Stimulated activated CD4-positive, alpha-beta T cell treated with anti-CD3 and anti-CD28 coated beads, Interleukin-1b, Interleukin-23, amount 100 ng/mL, for 4 hours (primary cell): ENCODE data around the gene CAPSL.
"Not testable (repeated sequence)": the region's sequence is repeated elsewhere in the genome, so short reads cannot be mapped to it uniquely, and the experiment has no call there.

Experiments used
- DNase-seq, 2 donors: peaks; one replicate each; pipeline ENCODE4 v3.0.0-alpha.2; 2020; ENCODE audit warnings: low read depth in 2 of 2

CAPSL gene

DNA sequence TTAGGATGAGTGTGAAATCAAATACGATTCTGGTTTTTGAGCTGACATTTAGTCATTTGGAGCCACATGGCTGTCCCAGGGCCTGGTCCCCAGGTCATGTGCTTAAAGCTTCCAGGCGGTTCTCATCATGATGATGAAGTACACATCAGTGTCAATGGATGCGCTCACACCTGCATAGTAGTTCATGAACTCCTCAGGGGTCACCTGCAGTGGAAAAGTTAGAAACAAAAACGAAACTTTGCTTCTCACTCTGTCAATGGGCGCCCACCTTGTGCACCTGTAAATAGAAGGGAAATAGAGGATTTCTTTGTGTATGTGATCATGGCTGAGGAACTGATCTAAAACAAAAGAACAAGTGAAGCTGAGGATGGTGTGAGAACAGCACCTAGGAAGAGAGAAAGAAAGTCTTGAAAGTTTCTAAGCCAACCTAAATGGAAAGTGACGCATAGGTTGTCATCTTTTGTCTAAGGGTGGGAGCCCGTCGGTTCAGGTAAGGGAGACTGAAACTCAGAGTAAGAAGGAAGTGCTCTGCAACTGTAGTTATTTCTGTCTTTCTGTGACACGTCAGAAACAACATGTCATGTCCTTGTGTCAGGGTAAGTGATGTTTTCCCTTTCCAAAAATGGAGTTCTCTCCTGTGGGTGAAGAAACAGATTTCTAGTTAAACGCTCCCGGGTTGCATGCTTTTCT, 33.8 kb downstream of the CAPSL start:
- no peak for DNase-seq

DNA sequence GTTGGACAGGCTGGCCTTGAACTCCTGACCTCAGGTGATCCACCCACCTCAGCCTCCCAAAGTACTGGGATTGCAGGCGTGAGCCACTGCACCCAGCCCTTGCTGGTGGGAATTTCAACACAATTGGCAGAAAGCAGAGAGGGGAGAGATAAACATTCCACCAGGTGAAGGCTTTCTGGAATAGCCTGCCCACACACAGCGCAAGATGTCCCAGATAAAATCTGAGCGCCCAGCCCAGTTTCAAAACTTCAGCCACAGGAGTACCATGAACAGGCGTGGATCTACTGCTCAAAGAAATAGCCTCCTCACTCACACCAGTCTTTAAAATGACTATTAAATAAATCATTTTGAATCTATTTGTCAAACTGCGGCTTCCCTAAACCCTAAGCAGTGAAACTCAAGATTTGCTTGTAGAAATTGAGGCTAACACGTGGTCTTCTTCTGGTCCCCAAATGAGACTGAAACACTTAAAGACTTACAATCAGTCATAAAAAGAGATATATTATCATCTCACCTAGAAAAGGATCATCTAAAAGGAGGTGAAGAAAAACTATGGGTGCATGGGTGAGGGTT, 34.7 kb downstream of the CAPSL start:
- no peak for DNase-seq

DNA sequence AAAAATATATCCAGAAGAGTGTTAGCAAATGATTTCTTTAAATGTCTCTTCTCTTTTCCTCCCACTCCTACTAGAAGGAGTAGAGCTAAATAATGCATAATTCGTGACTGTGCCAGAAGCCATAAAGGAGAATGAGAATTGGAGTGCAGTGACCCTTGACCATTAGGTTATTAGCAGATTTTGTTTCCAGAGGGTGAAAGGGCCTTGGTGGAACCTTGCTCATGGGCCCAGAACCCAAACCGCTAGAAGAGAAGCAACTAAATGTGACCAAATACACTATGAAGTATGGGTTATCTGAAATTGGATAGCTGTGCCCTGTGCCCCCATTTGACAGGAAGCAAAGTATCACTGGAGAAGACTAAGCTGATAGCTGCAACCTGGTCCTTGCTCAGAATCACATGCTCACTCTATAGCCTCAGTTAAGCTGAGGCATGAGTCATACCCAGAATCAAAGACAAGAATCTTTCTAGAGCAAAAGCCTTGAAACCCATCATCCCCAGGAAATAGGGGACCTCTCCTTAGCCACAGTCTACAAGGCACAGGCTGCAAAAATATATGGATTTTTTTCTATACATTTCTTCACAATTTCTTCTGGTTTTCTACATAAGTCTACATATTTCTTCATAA, 36.3 kb downstream of the CAPSL start:
- no peak for DNase-seq

DNA sequence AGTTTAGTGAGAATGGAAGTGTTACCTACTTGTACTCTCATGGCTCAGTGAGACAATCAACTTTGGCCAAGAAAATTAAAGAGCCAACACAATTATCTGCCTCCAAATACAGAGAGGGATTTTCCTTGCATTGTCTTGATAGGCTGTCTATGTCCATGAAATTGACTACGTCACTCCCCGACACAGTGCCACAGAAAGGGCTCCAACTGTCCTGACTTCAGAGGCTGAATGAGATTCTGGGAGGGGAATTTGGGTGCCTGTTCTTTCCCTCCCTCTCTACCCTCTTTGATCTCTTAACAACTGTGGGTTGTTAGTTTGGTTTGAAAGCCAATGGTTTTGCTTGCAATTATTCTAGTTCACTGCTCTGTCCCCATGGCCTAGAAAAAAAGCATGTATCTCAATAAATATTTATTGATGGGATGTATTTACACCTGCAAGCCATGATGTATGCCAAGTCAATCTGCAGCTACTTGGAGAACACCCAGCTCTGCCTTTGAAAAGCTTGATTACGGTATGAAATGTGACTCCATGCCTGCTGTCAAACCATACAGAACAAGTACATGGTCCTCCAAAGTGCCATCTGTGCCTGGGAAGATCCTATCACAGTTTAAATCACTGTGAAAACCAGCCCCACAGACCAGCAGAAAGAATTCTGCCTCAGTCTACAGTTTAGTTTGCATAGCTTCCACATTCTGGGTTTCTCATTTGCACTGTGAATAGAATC, 37.3 kb downstream of the CAPSL start:
- DNase-seq, result no peak

DNA sequence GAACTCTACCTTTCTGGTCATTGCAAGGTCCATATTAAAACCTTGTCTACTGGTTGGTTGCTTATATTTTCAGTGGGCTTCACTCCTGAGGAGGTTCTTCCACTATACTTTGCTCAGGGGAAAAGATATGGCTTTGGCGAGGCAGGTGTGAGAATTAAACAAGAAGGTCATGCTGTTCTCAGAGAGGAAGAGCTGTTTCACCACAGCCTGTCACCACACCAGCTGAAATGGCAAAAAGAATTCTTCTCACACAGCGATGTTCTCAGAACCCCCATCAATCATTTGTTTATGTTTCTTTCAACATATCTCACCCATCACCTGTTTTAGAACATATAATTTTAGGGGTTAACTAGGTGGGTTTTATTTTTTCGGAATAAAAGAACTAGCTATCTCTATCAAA, 38.6 kb downstream of the CAPSL start:
- DNase-seq, result no peak

DNA sequence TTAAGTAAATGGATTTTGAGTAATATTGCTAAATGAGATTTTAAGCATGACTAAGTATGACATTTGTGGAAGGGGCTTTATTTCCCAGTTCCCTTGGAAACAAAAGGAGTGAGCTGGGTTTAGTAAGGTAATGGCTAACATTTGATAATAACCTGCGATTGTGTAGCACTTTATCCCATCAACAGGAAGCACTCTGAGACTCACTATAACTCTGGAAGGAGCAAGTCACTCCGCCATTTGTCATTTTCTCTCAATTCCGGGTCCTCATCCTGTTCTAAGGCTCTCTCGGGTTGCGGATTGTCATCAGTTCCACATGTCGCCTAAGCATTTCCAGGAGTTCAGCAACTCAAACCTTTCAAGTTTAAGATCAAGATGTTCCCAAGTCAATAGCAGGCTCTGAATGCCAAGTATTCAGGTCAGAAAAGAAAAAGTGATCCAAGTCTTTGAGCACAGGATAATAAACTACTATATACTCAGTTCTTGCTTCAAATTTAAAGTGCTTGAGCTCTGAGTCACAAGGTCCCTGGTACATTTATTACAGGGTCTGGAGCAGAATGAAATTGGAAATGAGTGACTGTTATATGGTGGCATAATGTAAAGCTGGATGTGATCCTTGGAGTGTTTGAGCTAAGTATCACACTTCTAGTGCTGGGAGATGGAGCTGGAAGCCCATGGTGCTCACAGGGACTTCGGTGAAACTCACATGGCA, 39.3 kb downstream of the CAPSL start:
- DNase-seq, result no peak

DNA sequence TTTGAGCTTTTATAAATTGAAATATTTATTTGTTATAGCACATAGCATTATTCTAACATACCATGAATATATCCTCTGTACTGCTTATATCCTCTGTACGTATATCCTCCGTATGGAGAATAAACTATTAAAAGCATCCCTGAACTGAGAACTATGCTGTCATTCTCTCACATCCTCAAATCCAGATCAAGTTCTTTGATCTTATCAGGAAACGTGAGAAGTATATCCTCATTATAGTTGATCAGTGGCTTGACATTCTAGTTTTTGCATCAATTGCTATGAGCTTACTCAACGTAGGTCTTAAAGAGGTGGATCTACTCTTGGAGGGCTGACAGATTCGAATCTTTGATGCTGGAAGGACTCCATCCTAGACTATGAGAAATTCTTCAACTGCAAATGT, 44.3 kb downstream of the CAPSL start:
- no peak for DNase-seq

DNA sequence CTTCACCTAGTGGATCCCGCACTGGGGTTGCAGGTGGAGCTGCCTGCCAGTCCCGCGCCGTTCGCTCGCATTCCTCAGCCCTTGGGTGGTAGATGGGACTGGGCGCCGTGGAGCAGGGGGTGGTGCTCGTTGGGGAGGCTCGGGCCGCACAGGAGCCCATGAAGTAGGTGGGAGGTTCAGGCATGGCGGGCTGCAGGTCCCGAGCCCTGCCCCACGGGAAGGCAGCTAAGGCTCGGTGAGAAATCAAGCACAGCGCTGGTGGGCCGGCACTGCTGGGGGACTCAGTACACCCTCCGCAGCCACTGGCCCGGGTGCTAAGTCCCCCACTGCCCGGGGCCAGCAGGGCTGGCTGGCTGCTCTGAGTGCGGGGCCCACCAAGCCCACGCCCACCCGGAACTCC, 45.6 kb downstream of the CAPSL start:
- DNase-seq, result not testable (repeated sequence)

DNA sequence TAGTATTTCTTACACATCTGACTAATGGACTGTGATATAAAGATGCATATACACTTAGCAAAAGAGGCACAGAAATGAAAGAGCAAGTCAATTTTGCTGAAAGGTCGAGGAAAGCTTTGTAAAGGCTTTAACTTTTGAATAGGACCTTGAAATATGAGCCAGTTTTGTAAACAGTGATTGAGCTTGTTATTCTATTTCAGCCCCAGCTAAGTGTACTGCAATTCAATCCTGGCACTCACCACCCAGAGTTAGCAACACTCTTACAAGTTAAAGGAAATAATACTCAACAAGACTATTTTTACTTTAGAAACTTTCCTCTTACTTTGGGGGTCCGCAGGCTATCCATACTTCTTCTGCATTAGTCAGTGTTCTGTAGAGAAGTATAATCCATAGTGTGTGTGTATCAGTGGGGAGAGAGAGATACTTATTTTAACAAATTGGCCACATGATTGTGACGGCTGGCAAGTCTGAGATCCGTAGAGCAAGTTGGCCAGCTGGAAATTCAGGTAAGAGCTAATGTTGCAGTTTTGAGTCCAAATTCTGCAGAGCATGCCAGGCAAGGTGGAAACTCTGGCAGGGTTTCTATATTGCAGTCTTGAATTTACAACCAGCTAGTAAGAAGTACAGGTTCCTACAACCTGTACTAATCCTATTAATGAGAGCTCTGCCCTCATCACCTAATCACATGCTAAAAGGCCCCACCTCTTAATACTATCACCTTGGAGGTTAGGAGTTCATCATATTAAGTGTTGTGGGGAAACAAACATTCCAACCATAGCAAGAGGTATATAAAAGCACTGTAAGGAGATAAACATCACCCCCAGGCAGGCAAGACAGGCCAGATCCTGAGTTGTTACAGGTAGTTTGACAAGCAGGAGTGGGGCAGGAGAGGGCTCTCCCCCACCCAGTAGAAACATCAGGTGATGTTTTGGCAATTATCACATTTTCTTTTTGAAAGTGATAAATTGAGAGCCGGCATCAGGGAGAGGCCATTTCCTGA, 48.1 kb downstream of the CAPSL start:
- no peak for DNase-seq

DNA sequence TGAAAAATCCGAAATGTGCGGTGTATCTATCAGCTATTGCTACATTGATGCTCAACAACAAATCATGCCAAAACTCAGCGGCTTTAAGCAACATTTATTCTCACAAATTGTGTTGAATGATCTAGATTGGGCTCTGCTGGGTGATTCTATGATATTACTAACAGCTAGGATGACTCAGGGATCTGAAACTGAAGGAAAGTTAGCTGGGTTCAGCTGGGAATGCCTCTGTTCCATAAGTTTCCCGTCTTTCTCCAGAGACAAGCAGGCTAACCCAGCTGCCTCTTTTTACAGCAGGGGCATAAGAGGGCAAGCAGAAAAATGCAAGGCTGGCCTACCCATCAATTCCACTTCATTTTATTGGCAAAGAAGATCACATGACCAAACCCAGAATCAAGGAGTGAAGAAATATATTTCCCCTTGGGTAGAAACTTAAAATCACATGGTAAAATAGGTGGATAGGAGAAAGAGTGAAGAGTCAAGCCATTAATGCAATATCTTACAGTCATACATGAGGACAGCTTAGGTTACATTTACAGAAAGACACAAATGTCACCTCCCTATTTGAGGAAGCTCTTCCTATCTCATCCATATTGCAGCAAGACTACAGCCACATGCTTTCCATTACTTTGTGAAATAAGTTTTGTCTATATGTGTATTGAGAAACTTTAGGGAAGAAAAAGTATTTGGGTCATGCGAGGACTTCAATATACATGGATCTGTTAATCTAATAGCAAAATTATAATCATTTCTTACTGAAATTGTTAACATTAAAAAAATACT, 50.9 kb downstream of the CAPSL start:
- DNase-seq, result no peak

DNA sequence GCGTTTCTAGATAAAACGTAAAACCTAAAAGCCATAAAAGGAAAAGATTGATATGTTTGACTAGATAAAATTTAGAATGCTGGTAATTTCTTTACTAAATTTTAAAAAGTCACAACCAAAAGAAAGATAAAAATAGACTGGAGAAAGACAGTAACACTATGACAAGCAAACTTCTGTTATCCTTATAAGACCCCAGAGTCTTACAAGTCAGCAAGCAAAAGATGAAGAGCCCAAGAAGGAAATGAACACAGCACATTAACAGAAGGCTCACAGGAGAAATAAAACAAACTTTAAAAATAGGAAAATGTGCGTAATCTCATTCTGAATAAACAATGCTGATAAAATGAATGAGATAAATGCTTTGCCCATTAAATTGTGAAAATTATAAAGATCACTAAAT, 52.0 kb downstream of the CAPSL start:
- DNase-seq, result no peak

DNA sequence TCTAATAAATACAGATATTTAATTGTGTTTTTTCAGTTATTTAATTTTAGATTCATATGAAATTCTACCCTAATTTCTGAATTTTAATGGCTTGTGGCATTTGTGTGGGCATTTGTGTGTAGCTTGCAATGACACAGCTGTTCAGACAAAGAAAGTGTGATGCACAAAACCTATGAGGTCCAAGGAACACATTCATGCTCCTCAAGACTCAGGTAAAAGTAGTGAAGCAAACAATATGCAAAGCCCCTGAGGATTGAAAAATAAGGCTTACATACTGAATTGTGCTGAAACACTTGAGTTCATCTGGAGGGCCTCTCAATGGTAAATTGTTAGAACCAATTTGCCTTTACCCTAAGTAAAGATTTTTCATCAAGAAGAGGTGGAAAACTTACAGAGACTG, 53.6 kb downstream of the CAPSL start:
- DNase-seq, result no peak

DNA sequence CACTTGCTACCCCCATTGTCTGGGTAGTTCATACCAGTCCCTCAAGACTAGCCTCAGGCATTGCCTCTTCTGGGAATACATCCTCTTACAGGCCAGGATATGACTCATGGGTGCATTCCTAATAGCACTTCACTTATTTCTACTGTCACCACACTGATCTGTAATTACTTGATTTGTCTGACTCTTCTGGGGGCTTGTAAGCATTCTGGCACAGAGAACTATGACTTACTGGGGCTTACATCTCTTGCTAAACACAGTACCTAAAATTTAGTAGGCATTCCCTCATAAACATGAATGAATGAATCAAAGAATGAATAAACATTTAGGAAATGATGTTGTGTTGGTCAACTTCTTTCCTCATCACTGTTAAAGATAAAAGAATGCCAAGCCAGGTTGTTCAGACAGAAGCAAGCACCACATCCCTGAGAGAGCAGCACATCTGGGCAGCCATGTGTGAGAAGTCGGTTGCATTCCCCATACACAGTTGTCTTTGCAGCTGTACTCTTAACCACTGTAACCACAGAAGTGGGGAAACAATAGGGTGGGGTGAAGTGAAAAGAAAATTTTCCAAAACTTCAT, 54.1 kb downstream of the CAPSL start:
- DNase-seq, result no peak

DNA sequence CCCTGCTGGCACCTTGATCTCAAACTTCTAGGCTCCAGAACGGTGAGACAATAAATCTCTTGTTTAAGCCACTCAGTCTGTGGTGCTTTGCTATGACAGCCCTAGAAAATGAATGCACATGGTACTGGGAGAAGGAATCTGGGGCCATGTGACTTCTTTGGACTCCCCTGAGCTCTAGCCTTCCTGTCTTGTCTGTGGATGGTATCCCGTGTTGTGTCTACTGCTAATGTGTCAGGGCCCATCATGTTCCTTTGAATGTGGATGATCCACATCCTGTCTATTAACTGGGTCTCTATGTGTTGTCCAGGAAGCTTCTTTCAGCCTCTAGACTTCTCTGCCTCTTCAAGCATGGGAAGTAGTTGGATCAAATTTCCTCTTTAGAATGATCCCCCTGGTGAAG, 56.7 kb downstream of the CAPSL start:
- no peak for DNase-seq

DNA sequence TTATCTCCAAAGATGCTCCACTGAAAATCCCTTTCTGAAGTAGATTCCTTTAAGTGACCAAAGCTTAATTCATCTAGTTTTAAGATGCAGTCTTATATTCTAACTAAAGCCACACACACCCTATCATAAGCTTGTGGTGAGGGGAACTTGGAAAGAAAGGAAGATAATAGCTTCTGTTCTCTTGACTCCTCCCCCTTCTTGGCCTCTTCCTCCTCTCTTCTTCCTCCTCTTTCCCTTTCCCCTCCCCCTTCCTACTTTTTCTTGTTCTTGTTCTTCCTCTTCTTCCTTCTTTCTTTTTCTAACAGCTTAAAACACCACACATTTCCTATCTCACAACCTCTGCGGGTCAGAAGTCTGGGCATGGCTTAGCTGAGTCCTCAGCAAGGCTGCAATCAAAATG, 58.3 kb downstream of the CAPSL start:
- no peak for DNase-seq

DNA sequence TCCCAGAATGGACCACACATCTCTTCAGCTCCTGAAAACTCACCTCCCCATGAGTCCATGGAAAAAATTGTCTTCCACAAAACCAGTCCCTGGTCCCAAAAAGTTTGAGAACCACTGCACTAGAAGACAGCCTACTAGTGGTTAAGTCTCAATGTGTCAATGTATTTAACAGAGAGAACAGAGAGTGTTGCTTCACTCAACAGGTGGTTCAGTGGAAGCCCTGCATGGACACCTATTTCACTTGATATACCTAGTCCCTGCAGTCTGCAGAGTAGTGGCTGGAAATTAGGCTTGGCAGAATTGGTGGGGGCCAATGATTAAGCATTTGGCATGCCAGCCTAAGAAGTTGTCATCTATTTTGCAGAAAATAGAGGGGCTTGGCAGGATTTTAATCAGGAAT, 58.8 kb downstream of the CAPSL start:
- no peak for DNase-seq

DNA sequence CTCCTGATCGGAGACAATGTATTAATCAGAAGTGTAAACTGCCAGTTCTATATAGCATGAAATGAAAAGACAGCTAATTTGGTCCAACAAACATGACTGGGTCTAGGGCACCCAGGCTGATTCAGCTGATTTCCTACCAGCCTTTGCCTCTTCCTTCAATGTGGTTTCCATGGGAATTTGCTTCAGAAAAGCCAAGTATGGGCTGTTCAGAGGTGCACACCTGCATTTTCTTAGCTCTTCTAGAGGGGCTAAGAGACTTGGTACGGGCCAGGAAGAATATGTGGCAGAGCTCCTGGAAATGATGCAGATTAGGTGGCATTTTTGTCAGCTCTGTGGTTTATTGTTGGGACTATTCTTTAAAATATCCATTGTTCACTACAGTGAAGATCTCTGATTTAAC, 59.3 kb downstream of the CAPSL start:
- DNase-seq, result no peak

DNA sequence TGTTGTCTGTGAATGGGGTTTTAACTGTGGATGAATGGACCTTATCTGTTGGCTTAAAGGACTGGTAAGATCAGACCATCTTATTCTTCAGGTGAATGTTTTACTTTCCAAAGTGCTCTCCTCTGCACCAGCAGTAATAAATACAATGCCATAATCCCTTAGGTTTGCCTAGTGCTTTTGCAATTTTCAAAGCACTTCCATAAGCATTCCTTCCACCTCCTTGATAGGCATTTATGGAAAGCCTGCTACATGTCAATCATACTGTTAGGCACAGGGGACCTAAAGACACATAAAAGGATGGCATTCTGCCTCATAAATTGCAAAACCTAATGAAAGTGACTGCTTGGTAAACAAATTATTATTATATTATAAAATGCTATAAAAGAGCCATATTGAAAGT, 60.3 kb downstream of the CAPSL start:
- DNase-seq, result no peak

DNA sequence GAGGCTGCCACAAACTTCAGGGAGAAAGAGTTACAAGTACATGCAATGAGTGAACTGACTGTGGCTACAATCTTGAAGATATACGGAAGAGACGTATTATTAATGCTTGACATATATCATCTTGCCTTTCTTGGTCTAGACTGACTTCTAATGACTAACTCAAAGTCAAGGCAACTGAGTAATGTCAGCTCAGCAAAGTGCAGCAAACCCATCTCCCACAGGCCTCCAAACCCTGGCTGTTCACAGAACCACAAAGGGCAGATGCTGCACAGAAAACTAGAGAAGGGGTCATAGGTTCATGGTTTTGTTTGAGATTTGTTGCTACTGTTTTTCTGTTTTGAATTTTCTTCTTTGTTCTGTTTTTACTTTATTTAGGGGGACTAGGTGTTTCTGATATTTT, 60.8 kb downstream of the CAPSL start:
- no peak for DNase-seq

DNA sequence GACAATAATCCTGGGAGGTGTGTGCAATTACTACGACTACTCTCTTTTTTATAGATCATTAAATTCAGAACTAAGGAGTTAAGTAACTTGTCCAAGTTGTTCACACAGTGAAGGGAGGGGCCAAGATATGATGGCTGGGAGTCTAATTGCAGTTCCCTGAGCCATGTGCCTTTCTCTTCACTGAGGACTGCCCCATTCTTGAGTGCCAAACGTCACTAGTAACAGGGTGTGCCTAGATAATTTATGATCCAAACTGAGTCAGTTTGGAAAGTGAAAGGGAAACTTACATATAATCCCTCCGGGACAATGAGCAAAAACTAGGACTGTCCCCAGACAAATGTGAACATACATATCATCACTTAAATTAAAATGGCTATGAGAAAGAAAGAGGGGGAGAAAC, 61.5 kb downstream of the CAPSL start:
- DNase-seq, result no peak
